Tibial nerve (tissue), 4 donors: ENCODE measurements around the gene STAMBPL1.

Experiments
- EP300 ChIP-seq, 2 donors: sonication (generic); formaldehyde crosslinking; IDR thresholded peaks; one replicate each; pipeline ENCODE4 v1.6.1; 2017; ENCODE audit warnings: antibody characterized with exemption in 2 of 2, mild to moderate bottlenecking in 1 of 2
- POLR2A ChIP-seq, 2 donors: fragments of 450-650 bp; IDR thresholded peaks; one replicate each; pipeline ENCODE4 v1.6.1; 2017; ENCODE audit warnings: antibody characterized with exemption in 2 of 2, mild to moderate bottlenecking in 2 of 2, moderate library complexity in 2 of 2
- TF ChIP-seq, protein P1 (sequence below), 5 experiments: fragments of 200-600 bp in 3 of 5; fragments of 450-650 bp in 2 of 5; sonication (generic) in 3 of 5; IDR thresholded peaks; one replicate each; pipeline ENCODE4 v1.5.1; 2016 to 2019; ENCODE audit warnings: antibody characterized with exemption in 5 of 5, mild to moderate bottlenecking in 3 of 5, moderate library complexity in 2 of 5

GRCh38 chr10:88916231-88916630 lies 36.2 kb downstream of the STAMBPL1 start:
- no peak for TF ChIP-seq POLR2A (IDR thresholded peaks at IDR 0.05)
- TF ChIP-seq, protein P1, sequence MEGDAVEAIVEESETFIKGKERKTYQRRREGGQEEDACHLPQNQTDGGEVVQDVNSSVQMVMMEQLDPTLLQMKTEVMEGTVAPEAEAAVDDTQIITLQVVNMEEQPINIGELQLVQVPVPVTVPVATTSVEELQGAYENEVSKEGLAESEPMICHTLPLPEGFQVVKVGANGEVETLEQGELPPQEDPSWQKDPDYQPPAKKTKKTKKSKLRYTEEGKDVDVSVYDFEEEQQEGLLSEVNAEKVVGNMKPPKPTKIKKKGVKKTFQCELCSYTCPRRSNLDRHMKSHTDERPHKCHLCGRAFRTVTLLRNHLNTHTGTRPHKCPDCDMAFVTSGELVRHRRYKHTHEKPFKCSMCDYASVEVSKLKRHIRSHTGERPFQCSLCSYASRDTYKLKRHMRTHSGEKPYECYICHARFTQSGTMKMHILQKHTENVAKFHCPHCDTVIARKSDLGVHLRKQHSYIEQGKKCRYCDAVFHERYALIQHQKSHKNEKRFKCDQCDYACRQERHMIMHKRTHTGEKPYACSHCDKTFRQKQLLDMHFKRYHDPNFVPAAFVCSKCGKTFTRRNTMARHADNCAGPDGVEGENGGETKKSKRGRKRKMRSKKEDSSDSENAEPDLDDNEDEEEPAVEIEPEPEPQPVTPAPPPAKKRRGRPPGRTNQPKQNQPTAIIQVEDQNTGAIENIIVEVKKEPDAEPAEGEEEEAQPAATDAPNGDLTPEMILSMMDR (IDR thresholded peaks at IDR 0.05) = no peak
- no peak for TF ChIP-seq EP300 (IDR thresholded peaks at IDR 0.05)
